ENCODE measurements around the gene OR6C75. TPM values are rescaled to one million over a fixed set of nuclear protein-coding genes. Genes with fewer than 3 reads are reported as not detected.
"Not testable (repeated sequence)": the region's sequence is repeated elsewhere in the genome, so short reads cannot be mapped to it uniquely, and the experiment has no call there.

OR6C75 gene
- total RNA-seq, 1 donor = not detected

DNA sequence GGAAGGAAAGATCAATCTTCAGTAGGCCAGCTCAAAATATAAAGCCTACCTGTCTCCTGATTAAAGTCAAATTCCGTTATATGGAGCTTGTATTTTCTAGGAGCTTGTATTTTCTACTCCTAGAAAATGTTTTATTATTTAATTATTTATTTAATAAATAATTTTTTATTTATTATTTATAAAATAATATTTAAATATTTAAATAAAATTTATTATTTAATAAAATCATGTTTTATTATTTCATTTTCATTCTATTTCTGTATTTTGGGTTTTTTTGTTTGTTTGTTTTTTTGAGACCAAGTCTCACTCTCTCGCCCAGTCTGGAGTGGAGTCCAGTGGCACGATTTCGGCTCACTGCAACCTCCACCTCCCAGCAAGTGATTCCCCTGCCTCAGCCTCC lies 9.7 kb downstream of the OR6C75 start:
- H3K4me3 ChIP-seq (ENCODE audit: low read depth, low read length) = no peak overlapping the region
- DNase-seq (ENCODE audit: low read depth) = no peak
- TF ChIP-seq, protein P1, sequence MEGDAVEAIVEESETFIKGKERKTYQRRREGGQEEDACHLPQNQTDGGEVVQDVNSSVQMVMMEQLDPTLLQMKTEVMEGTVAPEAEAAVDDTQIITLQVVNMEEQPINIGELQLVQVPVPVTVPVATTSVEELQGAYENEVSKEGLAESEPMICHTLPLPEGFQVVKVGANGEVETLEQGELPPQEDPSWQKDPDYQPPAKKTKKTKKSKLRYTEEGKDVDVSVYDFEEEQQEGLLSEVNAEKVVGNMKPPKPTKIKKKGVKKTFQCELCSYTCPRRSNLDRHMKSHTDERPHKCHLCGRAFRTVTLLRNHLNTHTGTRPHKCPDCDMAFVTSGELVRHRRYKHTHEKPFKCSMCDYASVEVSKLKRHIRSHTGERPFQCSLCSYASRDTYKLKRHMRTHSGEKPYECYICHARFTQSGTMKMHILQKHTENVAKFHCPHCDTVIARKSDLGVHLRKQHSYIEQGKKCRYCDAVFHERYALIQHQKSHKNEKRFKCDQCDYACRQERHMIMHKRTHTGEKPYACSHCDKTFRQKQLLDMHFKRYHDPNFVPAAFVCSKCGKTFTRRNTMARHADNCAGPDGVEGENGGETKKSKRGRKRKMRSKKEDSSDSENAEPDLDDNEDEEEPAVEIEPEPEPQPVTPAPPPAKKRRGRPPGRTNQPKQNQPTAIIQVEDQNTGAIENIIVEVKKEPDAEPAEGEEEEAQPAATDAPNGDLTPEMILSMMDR (IDR thresholded peaks at IDR 0.05; ENCODE audit: insufficient read depth, low read depth, low read length) = no peak

DNA sequence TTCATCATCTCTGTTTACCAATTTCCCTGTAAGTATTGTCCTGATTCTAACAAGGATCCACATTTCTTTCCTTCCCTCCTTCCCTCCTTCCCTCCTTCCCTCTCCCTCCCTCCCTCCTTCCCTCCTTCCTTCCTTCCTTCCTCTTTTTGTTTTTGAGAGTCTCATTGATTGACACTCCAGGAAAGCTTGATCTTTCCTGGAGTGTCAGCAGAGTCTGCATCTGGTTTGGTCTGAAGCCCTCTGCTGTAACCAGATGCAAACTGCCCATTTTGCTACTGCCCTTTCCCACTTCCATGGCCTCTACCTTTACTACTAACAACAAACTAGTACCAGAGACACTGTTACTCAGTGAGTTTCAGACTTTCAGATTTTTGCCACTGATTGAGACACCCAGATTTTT lies 23.1 kb downstream of the OR6C75 start:
- TF ChIP-seq, protein P1 (IDR thresholded peaks at IDR 0.05; ENCODE audit: insufficient read depth, low read depth, low read length) = no peak
- no peak overlapping the region for H3K4me3 ChIP-seq (ENCODE audit: low read depth, low read length)
- no peak for DNase-seq (ENCODE audit: low read depth)

DNA sequence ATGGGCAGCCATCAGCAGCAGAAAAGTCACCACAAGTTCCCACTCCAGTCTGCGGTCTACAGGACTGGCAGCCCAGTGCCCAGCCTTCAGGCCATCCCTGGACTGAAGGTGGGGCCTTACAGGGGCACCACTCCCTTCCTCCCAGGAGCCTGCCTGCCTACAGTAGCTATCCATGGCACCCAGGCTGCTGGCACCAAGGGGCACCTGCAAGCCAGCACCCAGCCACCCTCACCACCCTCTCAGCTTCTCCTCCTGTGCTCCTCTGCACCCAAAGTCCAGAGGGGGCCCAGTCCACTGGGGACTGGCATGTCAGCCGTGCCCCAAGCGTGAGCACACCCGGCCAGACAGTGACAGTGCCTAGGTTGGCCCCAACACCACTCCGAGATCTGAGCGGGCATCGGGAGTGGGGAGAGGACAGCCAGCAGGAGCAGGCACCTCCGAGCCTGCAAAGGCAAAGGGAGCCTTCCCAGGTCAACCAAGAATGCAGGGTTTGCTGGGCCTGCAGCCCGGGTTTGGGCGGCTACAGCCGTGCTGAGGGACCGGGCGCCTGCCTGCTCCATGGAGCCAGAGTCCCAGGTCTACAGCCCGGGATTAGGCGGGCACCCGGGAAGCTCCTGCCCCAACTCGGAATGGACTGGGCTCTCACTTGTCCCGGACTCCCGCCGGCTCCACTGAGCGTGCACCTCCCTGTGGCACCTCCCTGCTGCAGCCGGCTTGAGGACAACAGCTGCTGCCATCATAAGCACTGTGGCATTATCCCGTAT lies 29.4 kb downstream of the OR6C75 start:
- no peak overlapping the region for H3K4me3 ChIP-seq (ENCODE audit: low read depth, low read length)
- DNase-seq (ENCODE audit: low read depth) = no peak
- TF ChIP-seq, protein P1 (IDR thresholded peaks at IDR 0.05; ENCODE audit: insufficient read depth, low read depth, low read length) = no peak

DNA sequence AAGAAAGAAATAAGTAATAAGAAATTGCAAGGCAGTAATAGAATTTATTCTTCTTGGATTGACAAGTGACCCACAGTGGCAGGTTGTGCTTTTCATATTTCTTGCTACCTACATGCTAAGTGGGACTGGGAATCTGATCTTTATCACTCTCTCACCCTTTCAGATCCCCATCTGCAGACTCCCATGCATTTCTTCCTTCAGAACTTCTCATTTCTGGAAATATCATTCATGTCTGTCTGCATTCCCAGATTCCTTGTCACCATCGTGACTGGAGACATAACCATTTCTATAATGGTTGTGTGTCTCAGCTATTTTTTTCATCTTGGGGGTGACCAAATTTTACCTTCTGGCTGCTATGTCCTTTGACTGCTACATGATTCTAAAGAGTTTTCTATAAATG lies 33.6 kb downstream of the OR6C75 start:
- no peak overlapping the region for H3K4me3 ChIP-seq (ENCODE audit: low read depth, low read length)
- TF ChIP-seq, protein P1 (IDR thresholded peaks at IDR 0.05; ENCODE audit: insufficient read depth, low read depth, low read length) = no peak
- DNase-seq (ENCODE audit: low read depth) = no peak

DNA sequence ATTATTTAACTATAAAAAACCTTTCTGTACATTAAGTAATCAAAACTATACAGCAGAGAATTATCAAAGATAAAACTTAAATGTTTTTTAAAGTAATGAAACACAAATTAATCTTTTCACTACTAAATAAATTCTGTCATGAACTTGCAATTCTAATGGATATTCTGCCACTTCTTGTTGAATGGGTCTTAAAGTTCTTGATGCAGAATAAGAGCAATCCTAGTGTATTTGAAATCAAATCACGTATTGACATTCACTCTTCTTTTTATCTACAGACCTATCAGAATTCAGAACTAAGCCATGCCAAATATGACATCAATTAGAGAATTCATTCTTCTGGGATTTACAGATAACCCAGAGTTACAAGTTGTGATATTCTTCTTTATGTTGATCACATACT lies 37.5 kb downstream of the OR6C75 start, which contains the start of gene OR6C65:
TSS of gene OR6C65 (plus strand) at position 301 of the 400 bp plus-strand sequence. CDS start at position 301, 0 bp downstream.
- no peak for DNase-seq (ENCODE audit: low read depth)
- TF ChIP-seq, protein P1 (IDR thresholded peaks at IDR 0.05; ENCODE audit: insufficient read depth, low read depth, low read length) = no peak
- H3K4me3 ChIP-seq (ENCODE audit: low read depth, low read length) = no peak within 1 kb of the TSS

DNA sequence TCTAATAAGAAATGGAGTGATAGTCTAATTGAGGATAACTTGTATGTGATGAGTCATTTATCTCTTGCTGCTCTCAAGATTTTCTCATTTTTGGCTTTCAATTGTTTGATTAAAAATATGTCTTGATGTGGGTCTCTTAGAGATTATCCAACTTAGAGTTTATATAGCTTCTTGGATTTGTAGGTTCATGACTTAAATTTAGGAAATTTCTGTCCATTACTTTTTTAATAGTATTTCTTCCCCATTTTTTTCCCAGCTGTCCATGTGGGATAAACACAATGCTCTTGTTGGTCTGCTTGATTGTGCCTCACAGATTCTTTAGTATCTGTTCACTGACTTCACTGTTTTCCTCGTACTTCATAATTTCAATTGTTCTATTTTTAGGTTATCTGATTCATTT lies 45.1 kb downstream of the OR6C75 start:
- TF ChIP-seq, protein P1 (IDR thresholded peaks at IDR 0.05; ENCODE audit: insufficient read depth, low read depth, low read length) = no peak
- no peak for DNase-seq (ENCODE audit: low read depth)
- H3K4me3 ChIP-seq (ENCODE audit: low read depth, low read length) = no peak overlapping the region

DNA sequence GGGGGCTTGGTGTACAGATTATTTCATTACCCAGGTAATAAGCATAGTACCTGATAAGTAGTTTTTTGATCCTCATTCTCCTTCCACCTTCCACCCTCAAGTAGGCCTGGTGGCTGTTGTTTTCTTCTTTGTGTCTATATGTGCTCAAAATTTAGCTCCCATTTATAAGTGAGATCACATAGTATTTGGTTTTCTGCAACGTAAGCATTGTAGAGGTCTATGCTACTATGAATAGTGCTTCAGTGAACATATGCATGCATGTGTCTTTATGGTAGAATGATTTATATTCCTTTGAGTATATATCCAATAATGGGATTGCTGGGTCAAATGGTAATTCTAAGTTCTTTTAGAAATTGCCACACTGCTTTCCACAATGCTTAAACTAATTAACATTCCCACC lies 46.4 kb downstream of the OR6C75 start:
- DNase-seq (ENCODE audit: low read depth); H3K4me3 ChIP-seq (ENCODE audit: low read depth, low read length): not testable (repeated sequence)

DNA sequence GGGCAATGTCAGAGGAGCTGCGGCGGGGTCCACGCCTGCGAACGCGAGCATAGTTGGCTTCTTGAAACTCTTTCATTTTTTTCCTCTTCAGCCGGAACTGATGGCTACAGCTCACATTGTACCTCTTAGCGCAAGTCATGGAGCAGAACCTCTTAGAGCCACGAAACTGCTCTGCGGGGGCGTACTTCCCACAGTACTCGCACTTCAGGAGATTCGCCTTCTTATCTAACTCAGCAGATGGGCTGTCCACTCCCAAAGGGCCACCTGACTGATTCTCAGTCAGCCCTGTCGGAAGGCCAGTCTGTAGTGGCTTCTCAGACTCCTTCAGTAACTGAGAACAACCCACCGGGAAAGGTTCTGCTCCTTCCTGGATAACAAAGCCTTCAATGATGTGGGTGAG lies 49.4 kb downstream of the OR6C75 start:
- H3K4me3 ChIP-seq (ENCODE audit: low read depth, low read length); DNase-seq (ENCODE audit: low read depth): not testable (repeated sequence)

DNA sequence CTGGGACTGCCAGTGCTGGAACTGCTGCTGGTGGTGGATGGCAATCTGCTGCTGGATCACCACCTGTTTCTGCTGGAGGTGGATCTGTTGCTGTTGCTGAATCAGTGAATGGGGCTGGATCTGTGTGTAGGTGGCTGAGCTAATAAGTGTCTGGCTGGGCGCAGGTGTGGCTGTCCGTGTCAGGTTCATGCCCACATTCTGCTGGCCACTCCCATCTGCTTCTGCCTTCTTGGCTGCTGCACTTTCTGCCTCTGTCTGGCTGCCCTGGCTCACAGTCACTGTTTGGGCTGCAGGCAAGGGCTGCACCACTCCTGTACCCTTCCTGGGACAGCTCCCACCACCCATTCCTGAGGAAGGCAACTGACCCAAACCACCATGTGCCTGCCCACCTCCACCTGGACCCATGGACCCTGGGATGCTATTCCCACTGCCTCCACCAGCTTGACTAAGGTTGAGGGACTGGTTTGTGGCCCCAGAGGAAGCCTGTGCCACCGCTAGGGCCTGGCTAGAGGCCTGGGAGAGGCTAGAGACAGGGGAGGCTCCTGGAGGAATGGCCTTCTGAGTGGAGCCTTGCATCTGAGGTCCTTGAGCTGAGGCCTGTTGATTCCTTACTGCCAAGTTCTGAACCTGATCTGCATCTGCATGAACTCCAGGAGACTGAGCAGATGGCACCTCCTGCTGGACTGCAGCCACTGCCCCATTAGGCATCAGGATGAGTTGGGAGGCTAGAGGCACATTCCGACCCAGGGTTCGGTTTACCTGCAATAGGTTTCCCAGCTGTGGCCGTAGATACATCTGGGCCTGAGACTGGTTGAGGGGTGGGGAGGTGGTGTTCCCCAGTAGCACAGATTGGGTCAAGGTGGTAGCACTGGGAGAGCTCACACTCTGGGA lies 51.0 kb downstream of the OR6C75 start:
- not testable (repeated sequence) for H3K4me3 ChIP-seq (ENCODE audit: low read depth, low read length); DNase-seq (ENCODE audit: low read depth)

DNA sequence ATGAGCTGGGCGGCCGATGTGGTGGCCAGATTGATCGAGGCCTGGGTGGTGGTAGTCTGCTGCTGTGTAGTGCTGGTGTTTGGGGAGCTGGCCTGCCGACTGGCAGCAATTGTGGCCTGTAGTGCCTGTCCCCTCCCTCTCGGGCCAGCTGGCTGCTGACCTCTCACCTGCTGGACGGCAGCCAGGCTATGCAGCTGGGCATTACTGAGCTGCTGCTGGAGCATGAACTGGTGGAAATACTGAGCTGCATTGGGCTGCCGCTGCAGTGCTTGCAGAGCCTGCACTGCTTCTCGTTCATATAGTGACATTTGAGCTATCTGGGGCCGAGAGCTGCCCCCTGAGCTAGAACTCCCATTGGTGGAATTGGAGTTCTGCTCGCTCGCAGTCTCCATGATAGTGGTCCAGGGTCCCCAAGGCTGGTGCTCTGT lies 51.6 kb downstream of the OR6C75 start:
- not testable (repeated sequence) for H3K4me3 ChIP-seq (ENCODE audit: low read depth, low read length); DNase-seq (ENCODE audit: low read depth)

DNA sequence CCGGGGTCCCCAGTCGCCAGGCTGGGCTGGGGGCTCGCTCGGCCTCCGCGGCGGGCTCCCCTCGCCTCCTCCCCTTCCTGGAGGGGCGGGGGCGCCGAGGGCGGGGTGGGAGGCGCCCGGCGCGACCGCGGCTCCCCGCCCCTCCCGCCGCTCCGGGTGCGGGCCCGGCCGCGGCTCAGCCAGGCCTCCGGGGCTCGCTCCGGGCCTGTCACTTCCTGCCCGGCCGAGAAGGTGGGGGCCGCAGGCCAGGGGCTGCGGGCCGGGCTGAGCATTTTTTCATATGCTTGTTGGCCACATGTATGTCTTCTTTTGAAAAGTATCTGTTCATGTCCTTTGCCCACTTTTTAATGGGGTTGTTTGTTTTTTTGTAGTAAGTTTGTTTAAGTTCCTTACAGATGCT lies 52.1 kb downstream of the OR6C75 start:
- not testable (repeated sequence) for DNase-seq (ENCODE audit: low read depth); H3K4me3 ChIP-seq (ENCODE audit: low read depth, low read length)
